GM12878 (cell line): ENCODE measurements around the gene CAPN3.

Experiments
- CTCF ChIP-seq, 3 experiments: IDR thresholded peaks in 2 of 3; conservative IDR thresholded peaks in 1 of 3; 2 replicates each; pipeline ENCODE4 v1.5.1; 2011; ENCODE audit warnings: low read depth in 3 of 3, low read length in 3 of 3, mild to moderate bottlenecking in 3 of 3, control low read depth in 2 of 3, moderate library complexity in 2 of 3, inconsistent platforms in 1 of 3, mixed read lengths in 1 of 3; ENCODE audit not compliant: control insufficient read depth in 2 of 3, insufficient read depth in 1 of 3; ENCODE audit errors: extremely low read depth in 1 of 3
- HDAC6 ChIP-seq: fragments of 200-600 bp; sonication (generic); IDR thresholded peaks from one replicate; pipeline ENCODE4 v1.8.0; 2017; ENCODE audit warnings: antibody characterized with exemption; ENCODE audit not compliant: unreplicated experiment
- POLR2A ChIP-seq: IDR thresholded peaks from 2 replicates; pipeline ENCODE4 v1.6.1; 2011; ENCODE audit warnings: low read depth, mild to moderate bottlenecking, low read length
- POLR2AphosphoS5 ChIP-seq: IDR thresholded peaks from 2 replicates; pipeline ENCODE4 v1.6.1; 2011; ENCODE audit warnings: mild to moderate bottlenecking, low read length, inconsistent platforms
- YY1 ChIP-seq: IDR thresholded peaks from 2 replicates; pipeline ENCODE4 v1.6.1; 2011; ENCODE audit warnings: low read depth, mild to moderate bottlenecking, low read length

DNA sequence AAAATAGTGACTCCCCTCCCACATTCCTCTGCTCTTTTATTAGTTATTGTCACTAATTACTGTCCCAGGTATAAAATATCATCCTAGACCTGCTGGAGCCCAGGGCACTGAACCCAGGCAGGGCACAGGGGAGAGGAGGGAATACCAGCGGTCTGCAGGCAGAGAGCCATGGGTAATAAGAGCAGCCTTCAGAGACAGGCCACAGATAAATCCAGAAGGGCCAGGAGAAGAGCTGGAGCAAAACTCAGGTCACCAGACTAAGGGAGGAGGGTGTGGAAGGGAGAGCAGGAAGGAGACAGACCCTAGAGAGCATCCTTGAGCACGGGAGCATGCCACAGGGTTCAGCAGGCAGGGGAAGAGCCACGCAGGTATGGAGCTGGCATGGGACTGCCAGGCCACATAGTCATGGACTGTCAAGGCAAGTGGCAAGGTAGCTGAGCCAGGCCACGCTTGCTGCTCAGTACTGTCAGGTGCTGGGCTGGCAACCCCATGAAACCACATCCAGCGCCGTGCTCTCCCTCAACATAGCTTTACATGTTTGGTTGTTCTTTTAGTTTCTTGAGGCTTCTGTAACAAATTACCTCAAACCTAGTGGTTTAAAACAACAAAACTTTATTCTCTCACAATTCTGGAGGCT lies 15.6 kb upstream of the CAPN3 start:
- TF ChIP-seq HDAC6, result no peak
- TF ChIP-seq POLR2AphosphoS5, result no peak
- no peak for TF ChIP-seq CTCF (IDR thresholded peaks at IDR 0.05 in 2 of 3, conservative IDR thresholded peaks at IDR 0.05 in 1 of 3; ENCODE audit: control insufficient read depth in 2 of 3, extremely low read depth in 1 of 3, insufficient read depth in 1 of 3, low read depth in 3 of 3, low read length in 3 of 3)
- no peak for TF ChIP-seq POLR2A
- no peak for TF ChIP-seq YY1
